Measurements from ENCODE around the gene TECTA. TPM values are rescaled to one million over a fixed set of nuclear protein-coding genes. Genes with fewer than 3 reads are reported as not detected.

Gene TECTA
- total RNA-seq, 4 donors from 2014 or later = 0.38 TPM; not detected in 3

GRCh38 chr11:121057922-121058321, 43.1 kb upstream of the TECTA start:
- Histone ChIP-seq H3K27ac (no peak overlapping the region), H3K36me3 (peaks cover 0 to 66% (median 15%) of the 10 kb centered on the region in 3 donors), H3K4me3 (no peak overlapping the region), H3K4me1 (no peaks in the 10 kb centered on the region), H3K9me3 (no peaks in the 10 kb centered on the region), H3K27me3 (no peaks in the 10 kb centered on the region)
- TF ChIP-seq, protein P1, sequence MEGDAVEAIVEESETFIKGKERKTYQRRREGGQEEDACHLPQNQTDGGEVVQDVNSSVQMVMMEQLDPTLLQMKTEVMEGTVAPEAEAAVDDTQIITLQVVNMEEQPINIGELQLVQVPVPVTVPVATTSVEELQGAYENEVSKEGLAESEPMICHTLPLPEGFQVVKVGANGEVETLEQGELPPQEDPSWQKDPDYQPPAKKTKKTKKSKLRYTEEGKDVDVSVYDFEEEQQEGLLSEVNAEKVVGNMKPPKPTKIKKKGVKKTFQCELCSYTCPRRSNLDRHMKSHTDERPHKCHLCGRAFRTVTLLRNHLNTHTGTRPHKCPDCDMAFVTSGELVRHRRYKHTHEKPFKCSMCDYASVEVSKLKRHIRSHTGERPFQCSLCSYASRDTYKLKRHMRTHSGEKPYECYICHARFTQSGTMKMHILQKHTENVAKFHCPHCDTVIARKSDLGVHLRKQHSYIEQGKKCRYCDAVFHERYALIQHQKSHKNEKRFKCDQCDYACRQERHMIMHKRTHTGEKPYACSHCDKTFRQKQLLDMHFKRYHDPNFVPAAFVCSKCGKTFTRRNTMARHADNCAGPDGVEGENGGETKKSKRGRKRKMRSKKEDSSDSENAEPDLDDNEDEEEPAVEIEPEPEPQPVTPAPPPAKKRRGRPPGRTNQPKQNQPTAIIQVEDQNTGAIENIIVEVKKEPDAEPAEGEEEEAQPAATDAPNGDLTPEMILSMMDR (IDR thresholded peaks at IDR 0.05) = no peak
- no peak for TF ChIP-seq POLR2A (IDR thresholded peaks at IDR 0.05)
- 80 to 82% methylated on average over 4 of the region's 4 CpGs for WGBS, 2 donors
- intact Hi-C loops (cut with DNase I) = no loop called here
- DNase-seq = no peak

DNA sequence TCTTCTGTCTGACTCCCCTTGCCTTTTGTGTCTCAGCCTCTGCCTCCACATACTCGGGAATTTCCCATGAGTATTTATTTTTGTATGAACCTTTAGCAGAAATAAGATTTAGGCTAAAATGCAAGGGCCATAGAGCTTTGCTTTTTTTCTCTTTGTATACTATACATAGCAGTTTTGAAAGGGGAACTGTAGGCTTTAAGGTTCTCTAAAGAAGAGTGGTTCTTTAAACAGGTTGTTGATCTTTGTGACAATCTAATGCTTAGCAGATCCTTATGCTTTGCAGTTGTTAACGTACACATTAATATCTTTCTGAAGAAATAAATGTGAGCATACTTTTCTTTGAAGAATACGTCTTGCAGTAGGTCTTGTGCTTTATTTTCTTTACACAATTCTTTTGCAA, 42.1 kb upstream of the TECTA start:
- DNase-seq = no peak
- Histone ChIP-seq H3K27me3 (no peaks in the 10 kb centered on the region), H3K4me1 (no peaks in the 10 kb centered on the region), H3K9me3 (no peaks in the 10 kb centered on the region), H3K27ac (no peak overlapping the region), H3K36me3 (peaks cover 0 to 64% (median 10%) of the 10 kb centered on the region in 3 donors), H3K4me3 (no peak overlapping the region)
- WGBS, 2 donors = 84 to 91% methylated on average over 3 of the region's 3 CpGs
- no peak for TF ChIP-seq POLR2A (IDR thresholded peaks at IDR 0.05)
- TF ChIP-seq, protein P1 (IDR thresholded peaks at IDR 0.05) = no peak
- intact Hi-C loops (cut with DNase I) = no loop called here

- 78 to 83% methylated on average over 3 of the region's 3 CpGs for WGBS, 2 donors
- H3K4me3 ChIP-seq = no peak overlapping the region
- DNase-seq = no peak
- no peaks in the 10 kb centered on the region for H3K4me1 ChIP-seq
- intact Hi-C loops (cut with DNase I) = no loop called here
- H3K36me3 ChIP-seq = peaks cover 0 to 64% (median 10%) of the 10 kb centered on the region in 3 donors
- H3K27ac ChIP-seq = no peak overlapping the region
- H3K9me3 ChIP-seq = no peaks in the 10 kb centered on the region
- no peaks in the 10 kb centered on the region for H3K27me3 ChIP-seq
- TF ChIP-seq POLR2A (IDR thresholded peaks at IDR 0.05) = no peak
- TF ChIP-seq, protein P1 (IDR thresholded peaks at IDR 0.05) = no peak
Observed at GRCh38 chr11:121059605-121060004, 41.4 kb upstream of the TECTA start.

GRCh38 chr11:121063728-121064127, 37.3 kb upstream of the TECTA start:
- Histone ChIP-seq H3K27ac (no peak overlapping the region), H3K27me3 (no peaks in the 10 kb centered on the region), H3K36me3 (peaks cover 0 to 70% (median 0%) of the 10 kb centered on the region in 3 donors), H3K4me1 (no peaks in the 10 kb centered on the region), H3K9me3 (no peaks in the 10 kb centered on the region), H3K4me3 (no peak overlapping the region)
- TF ChIP-seq, protein P1 (IDR thresholded peaks at IDR 0.05) = peak in 3 of 6 experiments; percentile 36 to 40 (median 39)
- TF ChIP-seq POLR2A (IDR thresholded peaks at IDR 0.05) = no peak
- DNase-seq = no peak
- 72 to 87% methylated on average over 2 of the region's 2 CpGs for WGBS, 2 donors
- intact Hi-C loops (cut with DNase I) = no loop called here

DNA sequence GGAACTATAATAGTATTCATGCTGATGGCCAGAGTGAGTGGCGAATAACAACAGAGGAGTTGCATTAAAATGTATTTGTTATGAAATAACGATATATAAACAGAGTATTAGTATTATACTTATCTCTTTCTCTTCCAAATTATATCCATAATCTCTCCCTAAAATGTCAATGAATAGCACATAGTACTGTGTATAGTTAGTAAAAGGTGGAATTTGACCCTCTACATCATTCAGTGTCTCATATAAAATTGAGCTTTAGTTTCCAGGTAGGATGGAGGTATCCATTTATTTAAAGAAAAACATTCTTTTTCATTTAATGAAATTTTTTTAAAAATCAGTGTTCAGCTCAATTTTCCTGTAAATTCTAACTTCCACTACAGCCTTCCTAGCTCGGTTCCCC, 34.4 kb upstream of the TECTA start:
- no peak for DNase-seq
- H3K9me3 ChIP-seq = no peaks in the 10 kb centered on the region
- H3K4me1 ChIP-seq = peaks cover 0 to 9% (median 3%) of the 10 kb centered on the region in 3 donors
- no peak overlapping the region for H3K27ac ChIP-seq
- TF ChIP-seq, protein P1 (IDR thresholded peaks at IDR 0.05) = no peak
- no peak for TF ChIP-seq POLR2A (IDR thresholded peaks at IDR 0.05)
- no peak overlapping the region for H3K4me3 ChIP-seq
- WGBS, 2 donors = 94 to 97% methylated on average over 3 of the region's 3 CpGs
- intact Hi-C loops (cut with DNase I) = no loop called here
- peaks cover 0 to 63% (median 0%) of the 10 kb centered on the region in 3 donors for H3K36me3 ChIP-seq
- no peaks in the 10 kb centered on the region for H3K27me3 ChIP-seq
